GM21360 (cell line): Measurements from ENCODE around the gene BRD1.

ENCODE experiments used
- ATAC-seq: cut with Tn5 transposase; IDR thresholded peaks from one replicate; pipeline ENCODE4 v1.9.1; 2021; ENCODE audit warnings: mild to moderate bottlenecking, moderate library complexity; ENCODE audit not compliant: unreplicated experiment

Gene BRD1

GRCh38 chr22:49827853-49828598, at the start of gene BRD1:
Gene BRD1 (minus strand): TSS chr22:49827873. CDS start chr22:49824317, 3,556 bp downstream.
- no peak for ATAC-seq

DNA sequence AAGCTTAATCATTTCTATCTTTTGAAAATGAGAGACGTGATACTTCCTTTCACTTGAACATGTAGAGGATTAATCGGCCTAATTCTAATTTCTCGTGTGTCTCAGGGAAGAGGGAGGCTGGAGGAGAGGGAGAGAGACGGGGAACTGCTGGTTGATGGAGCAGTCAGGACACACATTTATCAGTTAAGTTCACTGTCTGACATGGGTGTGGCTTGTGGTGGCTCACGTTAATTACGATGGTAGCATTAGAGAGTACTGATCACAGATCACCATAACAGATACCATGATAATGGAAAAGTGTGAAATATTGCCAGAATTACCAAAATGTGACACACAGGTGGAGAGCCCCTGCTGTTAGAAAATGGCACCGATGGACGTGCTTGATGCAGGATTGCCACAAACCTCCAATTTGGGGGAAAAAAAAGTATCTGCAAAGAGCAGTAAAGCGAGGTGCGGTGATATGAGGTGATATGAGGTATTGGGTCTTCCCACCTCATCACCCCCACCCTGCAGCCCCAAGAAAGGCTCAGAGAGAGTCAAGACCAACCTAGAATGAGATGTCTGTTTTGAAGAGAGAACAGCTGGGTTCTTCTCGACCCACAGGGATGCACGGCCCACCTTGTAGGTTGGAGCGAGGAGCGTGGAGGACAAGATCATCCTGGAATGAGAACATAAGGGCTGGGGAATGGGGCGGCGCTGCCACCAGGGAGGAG, 45.7 kb upstream of the BRD1 start:
- ATAC-seq: no peak

- ATAC-seq: no peak
These were observed 44.7 kb upstream of the BRD1 start for GRCh38 chr22:49872347-49872746.

DNA sequence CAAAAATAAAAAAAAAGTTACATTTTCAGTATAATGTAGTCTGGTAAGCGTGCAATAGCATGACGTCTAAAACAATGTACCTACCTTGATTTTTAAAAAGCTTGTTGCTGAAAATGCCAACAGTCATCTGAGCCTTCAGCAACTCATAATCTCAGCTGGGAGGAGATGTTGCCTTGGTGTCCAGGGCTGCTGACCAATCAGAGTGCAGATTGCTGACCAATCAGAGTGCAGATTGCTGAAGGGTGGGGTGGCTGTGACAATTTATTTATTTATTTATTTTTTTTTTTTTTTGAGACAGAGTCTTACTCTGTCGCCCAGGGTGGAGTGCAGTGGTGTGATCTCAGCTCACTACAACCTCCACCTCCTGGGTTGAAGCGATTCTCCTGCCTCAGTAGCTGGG, 43.8 kb upstream of the BRD1 start:
- no peak for ATAC-seq

- ATAC-seq: no peak
These were observed 42.4 kb upstream of the BRD1 start for GRCh38 chr22:49869845-49870712.

GRCh38 chr22:49869086-49869830, 41.6 kb upstream of the BRD1 start:
- ATAC-seq: no peak

GRCh38 chr22:49867303-49868265, 39.9 kb upstream of the BRD1 start:
- ATAC-seq: no peak

- no peak for ATAC-seq
These were observed 39.0 kb upstream of the BRD1 start for GRCh38 chr22:49866646-49867045.

DNA sequence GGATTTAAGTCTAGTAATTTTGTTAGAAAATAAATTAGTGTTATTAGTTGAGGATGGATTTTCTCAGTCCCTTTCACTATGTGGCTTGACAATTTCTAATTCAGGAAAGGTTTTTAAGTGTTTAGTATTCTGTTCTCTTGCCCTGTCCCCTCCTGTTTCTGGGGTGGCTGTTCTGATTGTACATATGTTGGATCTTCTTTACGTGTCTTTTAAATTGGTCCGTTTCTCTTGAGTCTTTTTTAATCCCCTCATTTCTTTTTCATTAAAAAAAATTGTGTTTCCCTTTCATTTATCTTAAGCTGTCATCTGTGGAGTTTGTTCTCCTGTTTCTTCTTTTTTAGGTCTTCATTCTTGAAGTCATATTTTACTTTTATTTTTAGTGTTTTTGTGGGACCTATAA, 38.5 kb upstream of the BRD1 start:
- no peak for ATAC-seq

GRCh38 chr22:49865156-49865555, 37.5 kb upstream of the BRD1 start:
- ATAC-seq: no peak

GRCh38 chr22:49863931-49864330, 36.3 kb upstream of the BRD1 start:
- no peak for ATAC-seq

DNA sequence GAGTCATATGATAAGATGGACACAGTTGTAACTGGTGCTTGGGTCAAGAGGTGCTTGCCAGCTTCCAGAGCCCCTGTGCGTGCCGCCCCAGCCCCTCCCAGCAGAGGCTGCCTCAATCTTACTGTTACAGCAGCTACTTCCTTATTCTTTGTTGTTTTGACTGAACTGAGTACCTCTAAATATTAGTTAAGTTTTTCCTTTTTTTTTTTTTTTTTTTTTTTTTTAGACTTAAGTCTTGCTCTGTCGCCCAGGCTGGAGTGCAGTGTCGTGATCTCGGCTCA, 34.8 kb upstream of the BRD1 start:
- no peak for ATAC-seq

- ATAC-seq: no peak
These were observed 34.2 kb upstream of the BRD1 start for GRCh38 chr22:49861642-49862495.

GRCh38 chr22:49858827-49859226, 31.2 kb upstream of the BRD1 start:
- ATAC-seq: no peak

DNA sequence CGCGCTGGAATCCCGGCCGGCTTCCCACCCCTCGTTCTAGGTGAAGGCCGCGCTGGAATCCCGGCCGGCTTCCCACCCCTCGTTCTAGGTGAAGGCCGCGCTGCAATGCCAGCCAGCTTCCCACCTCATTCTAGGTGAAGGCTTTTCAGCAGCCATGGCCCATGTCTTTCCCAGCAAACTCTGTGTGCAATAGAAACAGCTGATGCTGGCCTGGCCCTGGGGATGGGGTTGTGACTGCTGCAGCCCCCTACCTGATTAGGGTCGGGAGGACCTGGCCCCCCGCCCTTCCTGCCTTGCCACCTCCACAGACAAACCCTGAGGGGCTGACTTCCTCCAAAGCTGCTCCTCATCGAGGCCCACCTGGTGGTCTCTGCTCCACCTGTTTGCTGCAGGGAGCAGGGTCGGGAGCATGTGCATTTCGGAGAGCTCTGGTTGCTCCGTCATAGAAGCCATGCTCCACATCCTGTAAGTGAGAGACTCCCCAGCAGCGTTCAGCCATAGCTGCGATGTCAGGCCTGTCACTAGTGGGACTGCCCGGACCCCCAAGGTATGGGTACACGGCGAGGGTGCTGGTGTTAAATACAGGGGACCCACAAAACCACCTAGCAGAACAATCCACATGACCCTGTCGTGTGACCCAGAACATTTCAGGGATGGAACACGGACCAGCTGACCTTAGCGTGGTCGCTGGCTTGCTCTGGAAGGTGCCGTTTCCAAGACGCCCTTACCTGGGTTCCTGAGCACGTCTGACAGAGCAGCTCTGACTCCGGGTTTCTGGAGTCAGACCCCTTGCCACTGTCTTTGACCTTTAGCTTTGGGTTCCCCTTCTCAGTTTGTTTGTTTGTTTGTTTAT, 29.3 kb upstream of the BRD1 start:
- no peak for ATAC-seq

GRCh38 chr22:49856343-49856742, 28.7 kb upstream of the BRD1 start:
- no peak for ATAC-seq

- ATAC-seq: no peak
These were observed 27.7 kb upstream of the BRD1 start for GRCh38 chr22:49855251-49855911.
